HS-27A (cell line): ENCODE measurements around the gene CAMK1D.
"Not testable (repeated sequence)": the region's sequence is repeated elsewhere in the genome, so short reads cannot be mapped to it uniquely, and the experiment has no call there.

Source experiments
- DNase-seq: peaks from one replicate; pipeline ENCODE4 v3.0.0-alpha.2; 2012; ENCODE audit warnings: low read depth, missing footprints

The CAMK1D gene

GRCh38 chr10:12526311-12526710 lies 177.0 kb downstream of the CAMK1D start:
- no peak for DNase-seq

GRCh38 chr10:12529976-12530375 lies 180.6 kb downstream of the CAMK1D start:
- DNase-seq = no peak

DNA sequence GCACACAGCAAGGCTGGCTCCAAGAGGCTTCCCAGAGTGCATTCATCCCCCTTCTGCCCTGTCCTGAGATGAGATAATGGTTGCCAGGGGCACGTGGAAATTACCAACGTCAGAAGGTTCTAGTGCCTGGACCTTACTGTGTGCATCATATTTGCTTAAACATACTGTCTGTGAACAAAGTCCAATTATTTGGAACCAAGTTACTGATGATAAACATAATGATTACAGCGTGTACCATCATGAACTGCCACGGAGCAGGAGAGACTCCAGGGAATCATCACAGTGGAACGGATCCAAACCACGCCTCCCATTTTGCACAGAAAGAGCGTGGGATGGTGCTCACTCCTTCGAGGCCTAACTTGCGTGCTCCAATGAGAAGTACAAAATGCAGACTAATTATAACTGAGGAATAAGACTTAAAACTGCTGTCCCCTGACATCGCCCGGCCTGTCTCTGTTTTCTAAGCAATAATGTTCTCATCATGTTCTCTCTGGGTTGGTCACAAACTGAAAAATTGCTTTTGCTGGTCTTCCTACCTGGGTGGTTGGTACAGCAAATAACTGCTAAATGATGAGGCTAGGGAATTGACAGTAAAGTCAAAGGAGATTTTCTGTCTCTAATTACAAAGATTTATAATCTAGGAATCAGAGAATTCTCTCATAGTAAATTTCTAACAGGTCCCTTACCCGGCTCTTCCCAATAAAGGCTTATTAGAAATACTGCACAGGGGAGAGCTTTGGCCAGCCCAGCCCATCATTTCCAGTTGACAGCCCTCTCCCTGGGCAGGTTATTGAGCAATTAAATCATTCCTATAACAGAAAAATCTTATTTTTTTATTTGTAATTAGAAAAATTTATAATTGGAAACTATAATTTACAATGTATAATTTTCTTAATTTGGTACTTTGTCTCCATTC lies 182.2 kb downstream of the CAMK1D start:
- no peak for DNase-seq

DNA sequence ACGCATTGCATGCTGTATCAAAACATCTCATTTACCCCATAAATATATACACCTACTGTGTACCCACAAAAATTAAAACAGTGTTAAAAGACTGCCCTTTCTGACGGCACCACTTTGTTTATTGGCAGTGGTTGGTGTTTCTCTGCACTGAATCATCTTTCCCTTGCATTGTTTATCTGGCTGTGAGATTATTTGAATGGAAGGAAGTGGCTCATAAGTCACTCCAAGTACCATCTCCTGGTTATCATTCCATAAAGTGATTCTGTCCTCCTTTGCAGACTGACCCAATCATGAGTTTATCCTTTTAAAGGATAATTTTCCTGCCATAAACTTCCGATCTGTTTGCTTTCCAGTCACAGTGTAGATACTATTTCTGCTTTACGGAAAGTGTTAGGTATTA lies 183.8 kb downstream of the CAMK1D start:
- DNase-seq = no peak

DNA sequence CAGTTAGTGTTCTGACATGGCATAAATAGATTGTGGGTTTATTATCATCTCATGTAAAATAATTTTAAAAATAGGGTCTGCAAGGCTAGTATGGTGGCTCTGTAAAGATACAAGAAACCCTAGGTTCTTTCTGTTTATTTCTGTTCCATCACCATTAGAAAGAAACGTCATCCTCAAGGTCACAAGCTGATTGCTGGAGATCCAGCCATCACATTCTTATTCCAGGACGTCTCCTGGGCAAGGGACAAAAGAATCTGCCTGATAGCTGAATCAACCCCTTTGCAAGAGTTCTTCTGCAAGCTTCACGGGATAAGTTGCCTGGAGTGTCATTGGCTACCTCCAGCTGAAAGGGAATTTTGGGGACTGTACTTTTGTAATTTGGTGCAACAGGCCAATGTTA lies 184.4 kb downstream of the CAMK1D start:
- DNase-seq = no peak

DNA sequence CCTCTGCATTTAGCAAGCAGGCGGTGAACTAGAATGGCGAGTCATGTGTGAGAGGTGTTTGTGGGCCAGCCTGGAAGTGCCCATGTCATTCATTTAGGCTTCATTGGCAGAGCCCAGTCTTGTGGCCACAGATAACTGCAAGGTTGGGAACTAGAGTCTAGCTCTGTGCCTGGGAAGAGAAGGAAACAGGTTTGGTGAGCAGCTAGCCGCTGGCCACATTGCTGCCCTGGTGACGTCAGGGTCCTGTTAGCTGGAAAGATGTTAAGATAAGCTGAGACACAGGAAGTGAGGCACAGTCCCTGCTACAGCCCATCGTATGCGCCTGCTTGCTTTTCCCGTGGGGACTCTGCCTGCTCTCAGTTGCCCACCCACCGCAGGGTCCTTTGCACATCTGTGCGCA lies 185.5 kb downstream of the CAMK1D start:
- DNase-seq = no peak

DNA sequence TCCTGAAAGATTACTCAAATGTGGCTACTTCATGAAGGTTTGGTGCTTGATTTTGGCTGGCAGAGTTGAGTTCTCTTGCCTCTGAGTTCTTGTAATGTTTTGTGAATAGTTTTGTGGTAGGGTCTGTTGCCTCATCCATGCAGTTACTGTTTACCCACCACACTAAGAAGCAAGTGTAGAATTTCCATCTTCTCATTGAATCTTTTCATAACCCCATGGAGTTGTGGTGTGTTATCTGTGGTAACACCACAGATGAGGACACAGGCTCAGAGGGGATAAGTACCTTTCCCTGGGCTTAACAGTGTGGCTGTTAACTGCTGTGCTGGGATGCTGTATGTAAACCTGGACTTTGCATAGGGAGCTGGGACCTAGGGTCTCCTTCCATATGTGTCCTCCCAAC lies 186.3 kb downstream of the CAMK1D start:
- DNase-seq = no peak

GRCh38 chr10:12538491-12538995 lies 189.2 kb downstream of the CAMK1D start:
- DNase-seq = no peak

- DNase-seq = no peak
Measured at GRCh38 chr10:12539350-12540164, 190.2 kb downstream of the CAMK1D start.

DNA sequence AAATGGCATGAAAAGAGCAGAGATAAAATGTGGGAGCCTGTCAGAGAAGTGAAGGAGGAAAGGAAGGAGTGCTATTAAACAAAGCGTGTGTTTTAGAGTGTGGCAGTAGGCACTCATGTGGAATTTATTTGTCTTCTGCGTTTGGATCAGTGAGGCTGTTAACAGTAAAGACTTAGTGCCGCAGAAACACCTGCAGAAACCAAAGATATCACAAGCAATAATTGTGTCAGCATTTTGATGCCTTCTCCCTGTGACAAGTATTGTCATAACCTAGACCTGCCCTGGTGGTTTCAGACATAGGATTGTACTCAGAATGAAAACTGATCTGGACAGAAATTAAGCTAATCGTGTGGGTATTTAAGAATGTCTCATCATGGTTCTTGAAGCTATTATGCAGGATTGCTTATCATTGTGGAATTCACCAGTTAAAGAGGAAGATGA lies 191.0 kb downstream of the CAMK1D start:
- no peak for DNase-seq

DNA sequence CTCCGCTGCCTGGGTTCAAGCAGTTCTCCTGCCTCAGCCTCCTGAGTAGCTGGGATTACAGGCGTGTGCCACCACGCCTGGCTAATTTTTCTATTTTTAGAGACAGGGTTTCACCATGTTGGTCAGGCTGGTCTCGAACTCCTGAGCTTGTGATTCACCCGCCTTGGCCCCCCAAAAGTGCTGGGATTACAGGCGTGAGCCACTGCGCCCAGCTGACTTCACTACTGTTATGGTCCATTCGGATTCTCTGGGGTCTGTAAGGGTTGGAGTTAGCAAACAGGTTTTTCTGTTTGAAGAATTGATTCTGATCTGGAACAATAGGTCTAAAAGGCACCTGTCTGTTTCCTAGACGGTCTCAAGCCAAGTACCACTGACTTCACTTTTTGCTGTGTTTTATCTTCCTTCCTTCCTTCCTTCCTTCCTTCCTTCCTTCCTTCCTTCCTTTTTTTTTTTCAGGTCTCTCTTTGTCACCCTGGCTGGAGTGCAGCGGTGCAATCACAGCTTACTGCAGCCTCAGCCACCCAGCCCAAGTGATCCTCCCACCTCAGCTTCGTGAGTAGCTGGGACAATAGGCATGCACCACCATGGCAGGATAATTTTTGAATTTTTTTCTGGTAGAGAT lies 192.2 kb downstream of the CAMK1D start:
- DNase-seq = no peak

- no peak for DNase-seq
Measured at GRCh38 chr10:12542133-12542670, 192.9 kb downstream of the CAMK1D start.

- DNase-seq = no peak
Measured at GRCh38 chr10:12543589-12543988, 194.2 kb downstream of the CAMK1D start.

GRCh38 chr10:12546160-12546802 lies 196.9 kb downstream of the CAMK1D start:
- not testable (repeated sequence) for DNase-seq

GRCh38 chr10:12547301-12547771 lies 198.0 kb downstream of the CAMK1D start:
- DNase-seq = no peak

DNA sequence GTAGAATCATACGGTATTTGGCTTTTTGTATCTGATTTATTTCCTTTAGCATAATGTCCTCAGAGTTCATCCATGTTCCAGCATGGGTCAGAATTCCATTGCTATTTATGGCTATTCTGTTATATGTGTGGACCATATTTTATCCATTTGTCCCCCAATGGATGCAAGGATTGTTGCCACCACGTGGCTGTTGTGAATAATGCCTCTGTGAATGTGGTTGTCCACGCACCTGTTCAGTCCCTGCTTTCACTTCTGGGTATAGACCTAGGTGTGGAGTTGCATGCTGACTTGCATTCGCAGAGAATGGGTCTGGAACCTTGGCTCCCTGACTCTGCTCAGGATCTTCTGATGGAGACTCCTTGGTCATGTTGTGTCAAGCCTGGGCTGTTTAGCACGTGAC lies 199.9 kb downstream of the CAMK1D start:
- no peak for DNase-seq

DNA sequence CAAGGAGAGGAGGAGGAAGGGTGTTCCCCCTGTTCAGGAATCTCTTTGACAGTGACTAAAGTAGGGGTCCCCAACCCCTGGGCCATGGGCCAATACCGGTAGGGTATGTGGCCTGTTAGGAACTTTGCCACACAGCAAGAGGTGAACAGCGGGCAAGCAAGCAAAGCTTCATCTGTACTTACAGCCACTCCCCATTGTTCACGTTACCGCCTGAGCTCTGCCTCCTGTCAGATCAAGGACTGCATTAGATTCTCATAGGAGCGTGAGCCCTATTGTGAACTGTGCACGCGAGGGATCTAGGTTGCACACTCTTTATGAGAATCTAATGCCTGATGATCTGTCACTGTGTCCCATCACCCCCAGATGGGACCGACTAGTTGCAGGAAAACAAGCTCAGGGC lies 201.6 kb downstream of the CAMK1D start:
- no peak for DNase-seq

DNA sequence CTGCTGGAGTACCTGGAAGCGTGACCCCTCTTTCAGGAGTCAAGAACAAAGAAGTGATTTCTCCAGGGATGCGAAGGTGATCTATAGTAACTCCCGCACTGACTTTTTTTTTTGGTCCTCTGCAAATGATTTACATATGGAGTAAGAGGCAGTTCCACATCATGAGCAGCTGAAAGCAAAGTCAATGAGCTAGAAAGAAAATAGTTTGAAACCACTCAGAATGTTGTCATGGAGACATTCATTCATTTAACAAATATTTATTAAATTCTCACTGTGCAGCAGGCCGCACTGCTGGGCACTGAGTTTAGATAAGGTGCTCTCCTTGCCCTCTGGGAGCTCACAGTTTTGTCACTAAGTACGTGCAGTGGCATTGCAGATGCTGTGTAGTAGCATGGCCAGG lies 206.7 kb downstream of the CAMK1D start:
- DNase-seq = no peak

DNA sequence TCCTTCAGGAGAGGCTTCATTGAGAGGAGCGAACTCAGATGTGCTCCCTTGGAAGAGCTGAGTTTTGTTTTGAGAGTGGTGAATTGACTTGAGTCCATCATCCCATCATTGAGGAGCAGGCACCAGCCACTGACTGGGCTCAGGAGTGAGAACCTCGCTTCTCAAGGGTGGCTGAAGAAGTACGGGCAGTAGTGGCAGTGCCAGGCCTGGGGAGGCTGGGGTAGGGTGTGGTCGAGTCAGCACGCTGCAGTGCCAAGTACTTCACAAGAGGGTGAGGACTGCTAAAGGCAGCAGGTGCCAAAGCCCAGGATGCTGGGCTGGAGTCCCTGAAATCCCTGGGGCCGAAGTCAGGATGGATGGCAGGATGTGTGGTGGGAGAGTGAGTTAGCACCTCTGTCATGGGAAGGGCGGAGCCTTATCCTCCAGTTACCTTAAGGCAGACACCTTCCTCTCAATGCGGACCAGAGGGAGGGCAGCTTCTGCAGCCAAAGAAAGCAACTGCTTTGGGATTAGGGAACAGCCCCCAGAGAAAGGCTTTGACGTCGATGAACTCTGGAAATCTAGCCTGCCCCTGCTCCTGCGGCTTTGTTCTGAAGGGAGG lies 210.3 kb downstream of the CAMK1D start:
- DNase-seq = no peak

DNA sequence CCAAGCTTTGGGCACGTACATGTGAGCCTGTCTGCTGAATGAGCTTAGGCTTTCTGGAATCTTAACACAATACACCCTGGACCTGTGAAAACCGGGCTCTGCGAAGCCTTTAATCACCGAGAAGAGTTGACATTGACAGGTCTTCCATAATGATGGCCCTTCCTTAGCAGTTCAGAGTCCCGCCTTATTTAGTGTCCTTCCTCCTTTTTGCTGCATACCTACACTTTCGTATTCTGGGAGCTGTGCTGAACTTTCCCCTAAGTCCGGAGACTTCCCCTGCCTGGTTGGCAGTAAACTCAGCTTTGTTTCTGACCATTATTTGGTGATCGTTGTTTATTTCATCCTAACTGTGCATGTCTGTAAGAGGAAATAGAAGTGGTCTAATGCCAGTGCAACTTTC lies 212.0 kb downstream of the CAMK1D start:
- no peak for DNase-seq

GRCh38 chr10:12561720-12562119 lies 212.4 kb downstream of the CAMK1D start:
- DNase-seq = no peak
